Astrocyte of the spinal cord (primary cell): Measurements from ENCODE around the gene SYTL3.

Experiments
- DNase-seq: peaks from one replicate; pipeline ENCODE4 v3.0.0; 2011; ENCODE audit warnings: low read depth, low spot score
- H3K4me3 ChIP-seq: 2 replicates; pipeline ENCODE4 v1.5.1; 2011; ENCODE audit warnings: low read depth, mild to moderate bottlenecking, low read length, moderate library complexity
- CTCF ChIP-seq: IDR thresholded peaks from 2 replicates; pipeline ENCODE4 v1.5.1; 2012; ENCODE audit warnings: low read depth, mild to moderate bottlenecking, low read length, inconsistent platforms
- in situ Hi-C: cut with HindIII; loops from 2 replicates; pipeline ENCODE4 v1.10.0; 2017; ENCODE audit warnings: low sequenced_read_pairs

SYTL3 gene

GRCh38 chr6:158803733-158804143 lies 153.9 kb downstream of the SYTL3 start:
- peak; percentile 49 for DNase-seq
- TF ChIP-seq CTCF = no peak
- in situ Hi-C loops = no loop called here
- no peak overlapping the region for H3K4me3 ChIP-seq

- in situ Hi-C loops = no loop called here
- no peak for TF ChIP-seq CTCF
- no peak overlapping the region for H3K4me3 ChIP-seq
- no peak for DNase-seq
Observed at GRCh38 chr6:158804207-158804606, 154.4 kb downstream of the SYTL3 start.

- in situ Hi-C loops = no loop called here
- no peak for TF ChIP-seq CTCF
- DNase-seq = no peak
- H3K4me3 ChIP-seq = no peak overlapping the region
Observed at GRCh38 chr6:158805698-158806377, 156.0 kb downstream of the SYTL3 start.

- DNase-seq = no peak
Observed at GRCh38 chr6:158807515-158808441, 157.9 kb downstream of the SYTL3 start.

GRCh38 chr6:158808442-158808833 lies 158.6 kb downstream of the SYTL3 start:
- TF ChIP-seq CTCF = no peak
- no peak for DNase-seq
- H3K4me3 ChIP-seq = no peak overlapping the region
- in situ Hi-C loops = no loop called here

More at GRCh38 chr6:158807515-158808441, 157.9 kb downstream of the SYTL3 start:
- no peak for TF ChIP-seq CTCF
- in situ Hi-C loops = no loop called here
- no peak overlapping the region for H3K4me3 ChIP-seq

- no peak for TF ChIP-seq CTCF
- no peak overlapping the region for H3K4me3 ChIP-seq
- in situ Hi-C loops = no loop called here
- DNase-seq = no peak
Observed at GRCh38 chr6:158808941-158809678, 159.3 kb downstream of the SYTL3 start.
